H9 (cell line): ENCODE results near the gene MAP1B. TPM values are rescaled to one million over a fixed set of nuclear protein-coding genes. Genes with fewer than 3 reads are reported as not detected.

Source experiments
- DNase-seq: peaks from one replicate; pipeline ENCODE4 v3.0.0-alpha.2; 2017
- H2AFZ ChIP-seq: one replicate; pipeline ENCODE4 v1.6.1; 2013; ENCODE audit warnings: mild to moderate bottlenecking, low read length, control low read depth, moderate library complexity
- H2AK5ac ChIP-seq: 2 replicates; pipeline ENCODE4 v1.6.1; 2013; ENCODE audit warnings: low read length, control low read depth, mixed read lengths; ENCODE audit not compliant: insufficient read length
- H2BK120ac ChIP-seq: one replicate; pipeline ENCODE4 v1.6.1; 2013; ENCODE audit warnings: low read depth, mild to moderate bottlenecking, low read length, control low read depth, inconsistent platforms; ENCODE audit not compliant: poor library complexity, severe bottlenecking
- H2BK12ac ChIP-seq: 2 replicates; pipeline ENCODE4 v1.6.1; 2013; ENCODE audit warnings: low read length, control low read depth, mixed read lengths, low read depth; ENCODE audit not compliant: insufficient read length
- H2BK15ac ChIP-seq: 2 replicates; pipeline ENCODE4 v1.6.1; 2013; ENCODE audit warnings: low read depth, low read length, control low read depth
- H2BK20ac ChIP-seq: one replicate; pipeline ENCODE4 v1.6.1; 2013; ENCODE audit warnings: low read depth, mild to moderate bottlenecking, low read length, control low read depth, inconsistent platforms; ENCODE audit not compliant: poor library complexity, severe bottlenecking
- H2BK5ac ChIP-seq: 2 replicates; pipeline ENCODE4 v1.6.1; 2013; ENCODE audit warnings: low read length, control low read depth, mixed read lengths; ENCODE audit not compliant: insufficient read length
- H3K14ac ChIP-seq: 2 replicates; pipeline ENCODE4 v1.6.1; 2013; ENCODE audit warnings: low read length, control low read depth; ENCODE audit not compliant: insufficient read depth
- H3K18ac ChIP-seq: 2 replicates; pipeline ENCODE4 v1.6.1; 2013; ENCODE audit warnings: low read depth, mild to moderate bottlenecking, mixed read lengths, low read length, control low read depth; ENCODE audit not compliant: insufficient read length
- H3K23ac ChIP-seq: 2 replicates; pipeline ENCODE4 v1.6.1; 2013; ENCODE audit warnings: low read length, control low read depth, mixed read lengths, low read depth; ENCODE audit not compliant: insufficient read length
- H3K23me2 ChIP-seq: 2 replicates; pipeline ENCODE4 v1.6.1; 2013; ENCODE audit warnings: low read depth, mild to moderate bottlenecking, mixed read lengths, low read length, control low read depth; ENCODE audit not compliant: insufficient read length, poor library complexity, severe bottlenecking
- H3K27ac ChIP-seq: 2 replicates; pipeline ENCODE4 v1.5.1; 2013; ENCODE audit warnings: low read length, control low read depth, mixed read lengths, low read depth; ENCODE audit not compliant: insufficient read length
- H3K27me3 ChIP-seq: 2 replicates; pipeline ENCODE4 v1.6.1; 2013; ENCODE audit warnings: low read length, control low read depth, inconsistent platforms; ENCODE audit not compliant: insufficient read depth
- H3K4ac ChIP-seq: 2 replicates; pipeline ENCODE4 v1.6.1; 2013; ENCODE audit warnings: low read depth, mild to moderate bottlenecking, control low read depth, inconsistent platforms, low read length, moderate library complexity
- H3K4me1 ChIP-seq: 2 replicates; pipeline ENCODE4 v1.6.1; 2013; ENCODE audit warnings: low read length, control low read depth, inconsistent platforms; ENCODE audit not compliant: insufficient read depth
- H3K4me2 ChIP-seq: 2 replicates; pipeline ENCODE4 v1.6.1; 2013; ENCODE audit warnings: low read length, control low read depth, mixed read lengths; ENCODE audit not compliant: insufficient read length, insufficient read depth
- H3K56ac ChIP-seq: 2 replicates; pipeline ENCODE4 v1.6.1; 2013; ENCODE audit warnings: low read depth, mild to moderate bottlenecking, mixed read lengths, low read length, control low read depth; ENCODE audit not compliant: insufficient read length
- H3K79me1 ChIP-seq: 2 replicates; pipeline ENCODE4 v1.6.1; 2013; ENCODE audit warnings: low read depth, mild to moderate bottlenecking, moderate library complexity, low read length, control low read depth, inconsistent platforms; ENCODE audit not compliant: insufficient read depth, poor library complexity, severe bottlenecking
- H3K79me2 ChIP-seq: 2 replicates; pipeline ENCODE4 v1.6.1; 2013; ENCODE audit warnings: low read length, control low read depth, inconsistent platforms; ENCODE audit not compliant: insufficient read depth
- H3K9ac ChIP-seq: 2 replicates; pipeline ENCODE4 v1.6.1; 2013; ENCODE audit warnings: low read length, control low read depth, mixed read lengths; ENCODE audit not compliant: insufficient read length; ENCODE audit errors: extremely low read depth
- H3K9me3 ChIP-seq: one replicate; pipeline ENCODE4 v1.6.1; 2013; ENCODE audit warnings: low read depth, low read length, inconsistent platforms; ENCODE audit not compliant: control insufficient read depth
- H3T11ph ChIP-seq: one replicate; pipeline ENCODE4 v1.6.1; 2013; ENCODE audit warnings: mild to moderate bottlenecking, low read length, control low read depth, inconsistent platforms
- H4K20me1 ChIP-seq: one replicate; pipeline ENCODE4 v1.6.1; 2013; ENCODE audit not compliant: control insufficient read depth, insufficient read length, insufficient read depth
- H4K5ac ChIP-seq: 2 replicates; pipeline ENCODE4 v1.6.1; 2013; ENCODE audit warnings: low read depth, mild to moderate bottlenecking, mixed read lengths, low read length, control low read depth; ENCODE audit not compliant: insufficient read length
- H4K8ac ChIP-seq: replicated peaks from 2 replicates; pipeline ENCODE4 v1.6.1; 2013; ENCODE audit warnings: low read length, control low read depth, mixed read lengths, low read depth; ENCODE audit not compliant: insufficient read length
- H4K91ac ChIP-seq: 2 replicates; pipeline ENCODE4 v1.6.1; 2013; ENCODE audit warnings: low read depth, mild to moderate bottlenecking, moderate library complexity, mixed read lengths, low read length, control low read depth; ENCODE audit not compliant: insufficient read length
- H3K27ac Mint-ChIP-seq, 3 experiments: 2 replicates in 2 of 3; 3 replicates in 1 of 3; pipeline ENCODE4 v1.8.0; 2020 to 2021; ENCODE audit warnings: mixed read lengths in 3 of 3, mild to moderate bottlenecking in 1 of 3, moderate library complexity in 1 of 3
- H3K27me3 Mint-ChIP-seq: 2 replicates; pipeline ENCODE4 v1.8.0; 2021; ENCODE audit warnings: low read depth, mild to moderate bottlenecking, moderate library complexity, mixed read lengths
- H3K36me3 Mint-ChIP-seq, 3 experiments: 2 replicates in 2 of 3; 3 replicates in 1 of 3; pipeline ENCODE4 v1.8.0; 2020 to 2021; ENCODE audit warnings: low read depth in 3 of 3, mixed read lengths in 3 of 3; ENCODE audit not compliant: insufficient read depth in 1 of 3
- H3K4me1 Mint-ChIP-seq, 2 experiments: 2 replicates each; pipeline ENCODE4 v1.8.0; 2020; ENCODE audit warnings: mixed read lengths in 2 of 2
- H3K4me3 Mint-ChIP-seq, 2 experiments: 2 replicates in 1 of 2; 3 replicates in 1 of 2; pipeline ENCODE4 v1.8.0; 2020 to 2021; ENCODE audit warnings: mild to moderate bottlenecking in 2 of 2, mixed read lengths in 2 of 2, moderate library complexity in 1 of 2
- H3K9me3 Mint-ChIP-seq, 2 experiments: 2 replicates in 1 of 2; 3 replicates in 1 of 2; pipeline ENCODE4 v1.8.0; 2020; ENCODE audit warnings: mild to moderate bottlenecking in 2 of 2, mixed read lengths in 2 of 2, moderate library complexity in 1 of 2
- CTCF ChIP-seq: fragments of 200-600 bp; sonication (generic); conservative IDR thresholded peaks from 3 replicates; pipeline ENCODE4 v1.8.0; 2021; ENCODE audit warnings: antibody characterized with exemption, mild to moderate bottlenecking
- WGBS: extraction: QIAGEN DNeasy Blood & Tissue Kit; methylation state at CpG from one replicate; pipeline ENCODE4 v1.1.7; 2013; ENCODE audit warnings: missing lambda C conversion rate, low lambda C conversion rate, mixed read lengths; ENCODE audit not compliant: insufficient read length; ENCODE audit errors: extremely low coverage; 5-methylcytosine and 5-hydroxymethylcytosine counted together
- total RNA-seq: library from RNA; stranded (reverse); gene quantifications from 2 replicates; pipeline ENCODE4 v1.2.1, GENCODE V29; 2021

Gene MAP1B
- total RNA-seq, 1 experiment from 2014 or later: 67.5 TPM

GRCh38 chr5:72154076-72154756 lies 46.9 kb downstream of the MAP1B start:
- Mint-ChIP-seq H3K27ac (no peak overlapping the region), H3K4me1 (peaks cover 56 to 57% of the 10 kb centered on the region in 2 experiments), H3K36me3 (peaks cover 0 to 5% (median 4%) of the 10 kb centered on the region in 3 experiments; a peak in 5 of 7 replicates), H3K27me3 (no peaks in the 10 kb centered on the region), H3K4me3 (no peak overlapping the region), H3K9me3 (no peaks in the 10 kb centered on the region)
- Histone ChIP-seq H3K79me2 (no peaks in the 10 kb centered on the region; the same call in 1 of the 2 replicates), H3K27me3 (no peaks in the 10 kb centered on the region), H3K18ac (no peak overlapping the region), H2AFZ (no peak overlapping the region), H2BK20ac (no peak overlapping the region), H4K20me1 (no peaks in the 10 kb centered on the region), H2BK12ac (no peak overlapping the region), H3K23ac (no peak overlapping the region), H4K8ac (no peak overlapping the region), H3K14ac (no peak overlapping the region), H2BK15ac (no peak overlapping the region), H3K4ac (no peak overlapping the region), H3K27ac (no peak overlapping the region), H2BK5ac (no peak overlapping the region), H4K5ac (no peak overlapping the region), H3T11ph (no peak overlapping the region), H3K79me1 (peaks cover 3% of the 10 kb centered on the region), H3K9me3 (no peaks in the 10 kb centered on the region), H3K56ac (no peak overlapping the region), H3K23me2 (no peaks in the 10 kb centered on the region), H3K4me1 (peaks cover 11% of the 10 kb centered on the region; the same call in 1 of the 2 replicates), H2AK5ac (no peak overlapping the region), H4K91ac (no peak overlapping the region), H2BK120ac (no peak overlapping the region), H3K9ac (no peak overlapping the region), H3K4me2 (no peak overlapping the region)
- TF ChIP-seq CTCF: no peak
- DNase-seq: no peak
- no CpG with 5 or more reads among the region's 5 CpGs for WGBS
